ENCODE data around the gene BTN3A1.
"Not testable (repeated sequence)": the region's sequence is repeated elsewhere in the genome, so short reads cannot be mapped to it uniquely, and the experiment has no call there.

BTN3A1 gene

GRCh38 chr6:26459023-26459810, 57.1 kb downstream of the BTN3A1 start:
- peak overlapping the region; percentile 97 for H3K27ac Mint-ChIP-seq
- H3K9me3 Mint-ChIP-seq, result no peaks in the 10 kb centered on the region
- peaks cover 68% of the 10 kb centered on the region for H3K36me3 Mint-ChIP-seq
- DNase-seq (ENCODE audit: low spot score in 2 of 2), result no peak
- peak overlapping the region; percentile 97 for H3K4me3 Mint-ChIP-seq
- no peak for ATAC-seq
- peaks cover 70% of the 10 kb centered on the region for H3K4me1 Mint-ChIP-seq

- H3K36me3 Mint-ChIP-seq, result peaks cover 90% of the 10 kb centered on the region
- not testable (repeated sequence) for H3K27ac Mint-ChIP-seq; ATAC-seq; H3K9me3 Mint-ChIP-seq; DNase-seq (ENCODE audit: low spot score in 2 of 2)
- H3K4me1 Mint-ChIP-seq, result peaks cover 77% of the 10 kb centered on the region
- H3K4me3 Mint-ChIP-seq, result peak overlapping the region; percentile 97
Observed at GRCh38 chr6:26461353-26461752, 59.3 kb downstream of the BTN3A1 start.

- Mint-ChIP-seq H3K4me1 (peaks cover 58% of the 10 kb centered on the region), H3K4me3 (no peak overlapping the region), H3K27ac (peak overlapping the region; percentile 92), H3K36me3 (peaks cover 100% of the 10 kb centered on the region), H3K9me3 (no peaks in the 10 kb centered on the region)
- ATAC-seq, result no peak
- no peak for DNase-seq (ENCODE audit: low spot score in 2 of 2)
Observed at GRCh38 chr6:26464014-26464413, 61.9 kb downstream of the BTN3A1 start.

GRCh38 chr6:26464416-26465131, 62.5 kb downstream of the BTN3A1 start:
- Mint-ChIP-seq H3K9me3 (no peaks in the 10 kb centered on the region), H3K4me1 (peaks cover 52% of the 10 kb centered on the region), H3K4me3 (no peak overlapping the region), H3K36me3 (peaks cover 98% of the 10 kb centered on the region), H3K27ac (peak overlapping the region; percentile 92)
- ATAC-seq, result no peak
- DNase-seq (ENCODE audit: low spot score in 2 of 2), result no peak

All from stimulated activated effector memory CD8-positive, alpha-beta T cell treated with anti-CD3 and anti-CD28 coated beads, Interleukin-12 subunit alpha, Interleukin-12 subunit beta, amount 100 ng/mL, for 72 hours (primary cell).